HUDEP-2 (cell line): ENCODE data around the gene PMF1.
"Not testable (repeated sequence)": the region's sequence is repeated elsewhere in the genome, so short reads cannot be mapped to it uniquely, and the experiment has no call there.

Experiments used
- DNase-seq, 76 experiments: peaks; one replicate each; lab custom pipeline; 2025; ENCODE audit not compliant: unreplicated experiment in 76 of 76; lab: John Stamatoyannopoulos, UW

The PMF1 gene

DNA sequence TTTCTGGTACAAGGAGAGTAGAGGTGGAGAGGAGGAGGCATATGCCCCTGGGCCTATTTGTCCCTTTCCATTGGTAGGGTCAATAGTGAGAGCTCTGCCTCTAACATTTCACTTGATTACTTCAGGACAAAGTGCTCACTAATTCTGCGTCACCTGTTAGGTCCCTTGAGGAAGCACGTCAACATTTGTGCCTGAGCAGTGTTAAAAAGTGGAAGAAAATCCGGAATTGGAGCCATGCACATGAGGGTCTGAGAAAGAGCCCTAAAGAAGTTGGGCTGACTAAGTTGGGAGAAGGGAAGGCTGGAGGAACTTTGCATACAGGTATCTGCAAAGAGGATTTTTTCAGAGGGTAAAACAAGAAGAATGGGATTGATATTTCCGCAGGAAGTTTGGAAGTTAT, 17.0 kb upstream of the PMF1 start:
- DNase-seq = no peak

DNA sequence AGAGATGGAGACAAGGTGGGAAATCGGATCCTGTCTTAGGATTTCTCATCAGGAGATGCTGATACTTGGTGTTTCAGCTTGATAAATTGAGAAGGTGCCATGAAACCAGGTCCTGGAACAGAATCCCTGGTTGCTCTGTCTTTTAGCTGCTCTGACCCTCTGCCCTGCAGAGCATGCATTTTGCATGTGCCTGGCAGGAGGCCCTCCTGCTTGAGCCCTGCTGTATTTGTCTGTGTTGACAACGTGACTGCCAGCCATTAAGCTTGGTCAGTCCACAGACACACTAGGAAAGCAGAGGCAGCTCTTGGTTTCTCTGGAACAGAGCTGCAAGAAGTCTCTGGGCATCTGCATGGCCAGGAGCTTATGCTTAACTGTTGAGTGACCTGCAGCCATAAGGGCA, 16.4 kb upstream of the PMF1 start:
- DNase-seq = no peak

DNA sequence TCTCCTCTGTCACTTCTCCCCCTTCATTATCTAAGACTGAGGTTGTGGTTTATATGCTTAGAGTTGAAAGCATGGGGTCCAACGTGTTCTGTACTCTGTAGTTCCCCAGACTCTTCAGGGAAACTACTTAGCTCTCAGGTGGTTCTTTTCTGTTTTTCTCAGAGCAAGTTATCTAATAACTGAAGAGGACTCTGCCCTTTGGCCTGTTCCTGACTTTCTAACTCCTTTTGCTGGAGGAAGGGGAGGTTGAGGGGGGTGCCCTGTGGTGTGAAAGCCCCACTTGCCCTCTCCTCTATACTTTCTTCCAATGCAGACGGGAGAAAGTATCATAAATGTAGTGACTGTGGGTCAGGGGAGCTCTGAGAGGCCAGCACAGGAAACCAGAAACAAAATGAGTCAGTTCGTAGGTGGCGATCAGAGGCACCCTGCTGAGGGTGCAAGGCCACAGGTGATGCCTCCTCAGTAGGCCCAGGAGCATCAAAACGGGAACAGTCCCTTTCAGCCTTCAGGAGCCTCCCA, 13.9 kb upstream of the PMF1 start:
- DNase-seq = no peak

DNA sequence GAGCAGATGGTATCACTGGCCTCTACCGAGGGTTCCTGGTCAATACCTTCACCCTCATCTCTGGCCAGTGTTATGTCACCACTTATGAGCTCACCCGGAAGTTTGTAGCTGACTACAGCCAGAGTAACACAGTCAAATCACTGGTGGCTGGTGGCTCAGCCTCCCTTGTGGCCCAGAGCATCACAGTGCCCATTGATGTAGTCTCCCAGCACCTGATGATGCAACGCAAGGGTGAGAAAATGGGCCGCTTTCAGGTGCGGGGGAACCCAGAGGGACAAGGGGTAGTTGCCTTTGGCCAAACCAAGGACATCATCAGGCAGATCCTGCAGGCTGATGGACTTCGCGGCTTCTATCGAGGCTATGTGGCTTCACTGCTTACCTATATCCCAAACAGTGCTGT, 12.8 kb upstream of the PMF1 start:
- no peak for DNase-seq

DNA sequence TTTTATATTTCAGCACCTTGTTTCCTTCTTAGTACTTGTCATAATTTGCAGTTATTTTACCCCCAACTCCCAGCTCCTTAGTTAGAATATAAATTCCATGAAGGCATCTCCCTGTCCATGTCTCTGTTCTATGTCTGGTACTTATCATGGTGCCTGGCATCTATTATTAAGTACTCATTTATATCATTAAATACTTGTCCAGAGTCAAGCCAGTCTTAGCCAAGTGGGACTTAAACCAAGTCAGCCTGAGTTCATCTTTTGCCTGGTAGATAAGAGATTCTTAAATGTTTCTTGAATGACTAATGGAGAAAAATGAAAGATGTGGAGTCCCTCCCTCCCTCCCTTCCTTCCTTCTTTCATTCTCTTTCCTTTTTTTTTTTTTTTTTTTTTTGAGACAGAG, 9.5 kb upstream of the PMF1 start:
- DNase-seq = no peak

DNA sequence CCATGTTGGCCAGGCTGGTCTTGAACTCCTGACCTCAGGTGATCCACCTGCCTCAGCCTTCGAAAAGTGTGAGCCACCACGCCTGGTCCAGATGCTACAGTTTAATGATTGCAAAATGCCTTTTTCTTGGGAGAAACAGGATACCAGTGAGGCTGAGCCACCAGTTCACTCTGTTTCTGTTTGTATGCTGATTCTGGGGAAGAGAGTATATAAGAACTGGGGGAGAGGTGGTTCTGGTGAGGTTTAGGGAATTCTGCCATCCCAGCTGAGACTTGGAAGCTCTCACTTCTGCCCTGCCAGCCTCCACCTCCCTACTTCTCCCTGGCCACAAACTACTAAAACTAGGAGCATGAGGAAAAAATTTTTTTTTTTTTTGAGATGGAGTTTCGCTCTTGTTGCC, 8.1 kb upstream of the PMF1 start:
- no peak for DNase-seq

DNA sequence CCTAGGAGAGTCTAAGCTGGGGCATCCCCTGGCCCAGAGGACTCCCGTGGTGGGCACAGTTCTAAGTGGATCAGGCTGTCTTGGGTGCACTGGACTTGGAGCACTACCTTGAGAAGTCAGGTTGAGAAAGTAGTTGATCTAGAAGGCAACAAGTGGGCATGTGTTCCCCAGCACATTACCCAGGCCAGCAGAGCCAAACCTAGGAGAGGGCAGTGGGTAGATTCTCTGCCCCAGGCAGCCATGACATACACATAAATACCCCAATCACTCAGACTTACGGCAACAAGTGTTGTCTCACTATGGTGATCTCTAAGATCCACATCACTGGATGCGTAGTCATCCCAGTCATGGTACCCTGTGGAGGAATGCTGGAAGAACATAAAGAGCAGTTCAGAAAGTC, 1.6 kb upstream of the PMF1 start:
- no peak for DNase-seq

DNA sequence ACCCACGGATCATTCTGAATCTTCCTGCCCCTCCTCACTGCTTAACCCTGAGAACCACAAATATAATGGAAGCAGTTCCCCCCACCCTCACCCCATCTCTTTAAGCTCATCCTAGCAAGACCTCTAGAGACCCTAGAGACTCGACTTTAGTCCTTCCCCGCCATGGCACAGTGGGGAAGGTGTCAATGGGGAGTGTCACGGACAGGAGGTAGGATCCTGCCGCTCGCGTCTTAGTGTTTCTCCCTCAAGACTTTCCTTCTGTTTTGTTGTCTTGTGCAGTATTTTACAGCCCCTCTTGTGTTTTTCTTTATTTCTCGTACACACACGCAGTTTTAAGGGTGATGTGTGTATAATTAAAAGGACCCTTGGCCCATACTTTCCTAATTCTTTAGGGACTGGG, 677 bp upstream of the PMF1 start:
- DNase-seq = no peak

DNA sequence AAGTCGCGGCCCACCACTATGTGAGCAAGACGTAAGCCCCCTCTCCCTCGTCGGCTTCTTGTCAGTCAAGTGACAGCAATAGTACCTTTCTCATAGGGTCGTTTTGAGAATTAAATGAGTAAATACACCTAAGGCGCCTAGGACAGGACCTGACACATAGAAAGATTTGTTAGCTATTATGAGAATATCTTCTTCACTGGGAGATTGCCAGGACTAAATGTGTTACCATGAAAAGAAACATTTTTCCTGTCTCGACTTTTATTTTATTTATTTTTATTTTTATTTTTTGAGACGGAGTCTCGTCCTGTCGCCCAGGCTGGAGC, 798 bp downstream of the PMF1 start:
- no peak for DNase-seq

DNA sequence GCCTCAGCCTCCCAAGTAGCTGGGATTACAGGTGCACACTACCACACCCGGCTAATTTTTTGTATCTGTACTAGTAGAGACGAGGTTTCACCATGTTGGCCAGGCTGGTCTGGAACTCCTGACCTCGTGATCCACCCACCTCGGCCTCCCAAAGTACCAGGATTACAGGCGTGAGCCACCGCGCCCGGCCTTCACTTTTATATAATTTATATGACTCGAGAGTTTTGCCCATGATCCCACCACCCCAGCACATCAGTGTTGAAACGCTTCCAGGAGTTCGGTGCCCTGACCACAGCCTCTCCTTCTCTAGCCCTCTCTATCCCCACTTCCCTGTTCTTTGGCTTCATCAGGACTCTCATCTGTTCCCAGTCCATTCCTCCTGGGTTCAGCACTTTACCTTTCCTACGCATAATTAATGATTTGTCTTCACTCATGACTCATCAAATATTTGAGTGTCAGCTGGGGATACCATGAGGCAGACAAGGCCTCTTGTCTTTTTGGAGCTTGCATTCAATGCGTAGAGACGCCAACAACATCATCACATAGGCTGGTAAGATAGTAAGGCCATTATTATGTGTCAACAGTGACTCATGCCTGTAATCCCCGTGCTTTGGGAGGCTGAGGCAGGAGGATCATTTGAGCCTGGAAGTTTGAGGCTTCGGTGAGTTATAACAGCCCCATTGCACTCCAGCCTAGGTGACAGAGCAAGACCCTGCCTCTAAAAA, 1.4 kb downstream of the PMF1 start:
- DNase-seq = peak in 1 of 76 experiments; percentile 18

DNA sequence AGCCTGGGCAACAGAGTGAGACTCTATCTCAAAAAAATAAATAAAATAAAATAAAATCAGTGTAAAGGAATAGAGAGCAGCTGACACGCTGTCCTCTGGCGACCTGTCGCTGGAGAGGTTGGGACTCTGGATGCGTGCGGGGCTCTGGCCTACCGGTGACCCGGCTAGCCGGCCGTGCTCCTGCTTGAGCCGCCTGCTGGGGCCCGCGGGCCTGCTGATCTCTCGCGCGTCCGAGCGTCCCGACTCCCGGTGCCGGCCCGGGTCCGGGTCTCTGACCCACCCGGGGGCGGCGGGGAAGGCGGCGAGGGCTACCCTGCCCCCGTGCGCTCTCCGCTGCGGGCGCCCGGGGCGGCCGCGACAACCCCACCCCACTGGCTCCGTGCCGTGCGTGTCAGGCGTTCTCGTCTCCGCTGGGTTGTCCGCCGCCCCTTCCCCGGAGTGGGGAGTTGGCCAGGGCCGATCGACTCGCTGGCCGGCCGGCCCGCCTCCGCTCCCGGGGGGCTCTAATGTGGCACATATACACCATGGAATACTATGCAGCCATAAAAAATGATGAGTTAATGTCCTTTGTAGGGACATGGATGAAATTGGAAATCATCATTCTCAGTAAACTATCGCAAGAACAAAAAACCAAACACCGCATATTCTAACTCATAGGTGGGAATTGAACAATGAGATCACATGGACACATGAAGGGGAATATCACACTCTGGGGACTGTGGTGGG, 3.7 kb downstream of the PMF1 start:
- DNase-seq = not testable (repeated sequence)

DNA sequence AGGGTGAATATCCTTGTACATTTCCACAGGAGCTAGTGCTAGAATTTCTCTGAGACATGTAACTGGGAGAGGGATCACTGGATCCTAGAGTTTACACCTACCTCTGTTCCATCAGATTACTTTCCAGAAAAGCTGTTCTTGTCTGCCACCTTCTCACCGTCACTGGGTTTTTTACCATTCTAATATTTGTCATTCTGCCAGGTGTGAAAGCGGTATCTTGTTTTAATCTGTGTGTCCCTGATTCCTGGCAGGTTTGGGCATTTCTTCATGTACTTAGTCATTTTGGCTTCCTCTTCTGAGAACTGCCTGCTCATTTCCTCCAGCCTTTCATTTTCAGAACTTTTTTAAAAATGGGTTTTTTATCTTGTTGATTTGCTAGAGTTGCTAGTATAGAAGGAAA, 5.1 kb downstream of the PMF1 start:
- DNase-seq = peak in 12 of 76 experiments; percentile 3 to 43 (median 14)

DNA sequence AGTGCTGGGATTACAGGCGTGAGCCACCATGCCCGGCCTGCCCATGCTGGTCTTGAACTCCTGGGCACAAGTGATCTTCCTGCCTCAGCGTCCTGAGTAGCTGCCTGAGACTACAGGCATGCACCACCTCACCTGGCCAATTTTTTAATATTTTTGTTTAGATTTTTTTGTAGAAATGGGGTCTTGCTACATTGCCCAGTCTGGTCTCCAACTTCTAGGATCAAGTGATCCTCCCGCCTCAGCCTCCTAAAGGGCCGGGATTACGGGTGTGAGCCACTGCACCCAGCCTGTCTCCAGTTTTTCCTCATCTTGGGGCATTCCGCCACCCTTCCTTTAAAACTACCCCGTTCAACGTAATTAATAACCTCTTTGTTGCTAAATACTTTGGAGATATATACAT, 7.4 kb downstream of the PMF1 start:
- no peak for DNase-seq

DNA sequence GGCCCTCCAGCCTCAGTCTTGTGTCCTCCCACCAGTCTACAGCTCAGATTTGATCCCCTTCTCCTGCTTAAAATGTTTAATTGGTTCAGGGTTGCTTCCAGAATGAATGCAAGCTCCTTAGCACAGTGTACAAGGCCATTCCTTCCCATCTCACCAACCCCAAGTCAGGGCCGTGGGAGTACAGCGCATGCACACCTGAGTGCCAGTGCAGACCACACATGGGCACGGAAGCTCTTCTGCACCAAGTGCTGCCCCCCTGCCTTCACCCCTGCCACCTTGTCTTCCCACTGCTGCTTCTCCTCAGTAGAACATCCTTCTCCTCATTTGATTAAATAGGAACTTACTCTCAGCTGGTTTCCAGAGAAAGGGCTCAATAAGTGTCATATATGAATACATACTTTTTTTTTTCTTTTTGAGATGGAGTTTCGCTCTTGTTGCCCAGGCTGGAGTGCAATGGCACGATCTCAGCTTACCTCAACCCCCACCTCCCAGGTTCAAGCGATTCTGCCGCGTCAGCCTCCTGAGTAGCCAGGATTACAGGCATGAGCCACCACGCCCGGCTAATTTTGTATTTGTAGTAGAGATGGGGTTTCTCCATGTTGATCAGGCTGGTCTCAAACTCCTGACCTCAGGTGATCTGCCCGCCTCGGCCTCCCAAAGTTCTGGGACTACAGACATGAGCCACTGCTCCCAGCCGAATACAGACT, 9.3 kb downstream of the PMF1 start:
- no peak for DNase-seq

DNA sequence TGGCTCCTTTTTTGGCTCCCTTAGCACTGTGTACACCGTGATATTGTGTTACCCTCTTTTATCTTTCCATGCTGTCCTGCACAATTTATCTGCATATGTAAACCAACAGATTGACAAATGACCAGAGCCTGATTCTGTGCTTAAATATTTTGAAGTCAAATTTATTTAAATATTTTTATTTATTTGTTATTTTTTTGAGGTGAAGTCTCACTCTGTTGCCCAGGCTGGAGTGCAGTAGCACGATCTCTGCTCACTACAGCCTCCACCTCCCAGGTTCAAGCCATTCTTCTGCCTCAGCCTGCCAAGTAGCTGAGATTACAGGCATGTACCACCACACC, 12.8 kb downstream of the PMF1 start:
- DNase-seq = no peak

DNA sequence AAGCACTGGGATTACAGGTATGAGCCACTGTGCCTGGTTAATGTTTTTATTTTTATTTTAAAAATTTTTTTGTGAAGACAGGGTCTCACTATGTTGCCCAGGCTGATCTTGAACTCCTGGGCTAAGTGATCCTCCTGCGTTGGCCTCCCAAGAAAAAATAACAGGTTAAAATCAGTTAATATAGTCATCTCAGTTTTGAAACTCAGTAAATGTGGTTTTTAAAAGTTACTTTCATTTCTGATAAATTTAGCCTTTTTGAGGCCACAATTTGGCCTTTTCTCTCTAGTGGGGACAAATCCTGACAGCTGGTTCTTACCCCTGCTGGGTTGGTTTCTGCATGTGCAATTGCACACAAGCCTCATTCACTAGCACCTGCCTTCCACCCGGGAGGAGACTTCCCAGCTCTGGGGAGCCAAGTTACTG, 13.3 kb downstream of the PMF1 start:
- no peak for DNase-seq

DNA sequence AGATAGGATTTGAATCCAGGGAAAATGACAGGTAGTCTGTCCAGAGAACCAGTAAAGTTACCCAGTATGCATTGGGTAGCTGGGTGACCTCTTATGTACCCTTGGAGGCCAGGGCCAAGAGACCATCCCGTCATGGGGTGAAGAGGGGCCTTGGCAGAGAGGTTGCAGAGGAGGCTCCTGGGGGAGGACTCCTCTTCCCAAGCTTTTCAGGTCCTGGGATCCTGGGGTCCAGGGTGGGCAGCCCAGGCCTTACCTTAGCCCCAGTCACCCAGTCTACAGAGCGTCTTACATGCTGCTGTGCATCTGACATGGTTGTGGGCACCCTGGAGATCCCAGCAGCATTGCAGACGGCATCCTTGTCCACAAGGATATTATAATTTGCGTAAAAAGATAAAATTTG, 14.0 kb downstream of the PMF1 start:
- DNase-seq = no peak

DNA sequence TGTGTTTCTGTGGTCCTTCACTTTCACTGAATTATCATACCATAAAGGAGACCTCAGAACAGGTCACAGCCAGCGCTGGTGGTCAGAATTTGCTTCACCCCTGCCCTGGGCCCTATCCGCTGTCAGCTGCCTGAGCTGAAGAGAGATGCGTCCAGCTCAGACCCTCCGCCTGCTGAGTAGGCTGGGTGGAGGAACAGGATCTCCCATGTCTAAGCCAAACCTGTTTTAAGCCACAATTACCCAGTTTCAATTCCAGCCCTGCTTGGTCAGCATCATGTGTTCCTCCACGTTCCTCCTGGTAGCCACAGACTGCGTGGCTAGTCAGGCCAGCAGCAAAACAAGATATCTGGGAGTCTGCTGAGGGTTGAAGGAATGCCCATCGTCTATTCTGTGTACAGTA, 15.7 kb downstream of the PMF1 start:
- DNase-seq = no peak

DNA sequence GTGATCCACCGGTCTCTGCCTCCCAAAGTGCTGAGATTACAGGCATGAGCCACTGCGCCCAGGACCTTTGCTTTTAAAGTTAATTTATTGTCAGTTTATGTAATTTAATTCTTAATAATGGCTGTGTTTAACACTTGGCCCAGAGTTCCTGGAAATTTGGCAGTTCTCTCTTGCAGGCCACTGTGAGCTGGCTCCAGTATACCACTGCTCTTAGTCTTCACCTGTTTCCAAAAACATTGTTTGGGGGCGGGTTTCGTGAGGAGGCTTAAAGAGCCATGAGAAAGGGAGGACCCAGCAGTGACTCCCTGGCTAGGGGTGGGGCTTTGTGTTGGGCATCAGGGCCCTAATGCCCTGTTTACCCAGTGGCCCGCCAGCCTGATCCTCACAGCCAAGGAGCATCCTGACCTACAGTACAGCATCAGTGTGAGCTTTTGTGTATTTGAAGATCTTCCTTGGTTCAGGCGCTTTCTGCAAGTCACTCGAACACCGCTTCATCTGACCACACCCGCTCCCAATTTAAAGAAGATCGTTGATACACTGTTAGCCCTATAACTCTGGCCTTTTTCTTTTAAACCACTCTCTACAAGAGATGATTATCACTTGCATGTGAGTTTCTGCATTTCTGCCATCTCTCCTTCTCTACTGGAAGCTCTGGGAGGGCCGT, 17.1 kb downstream of the PMF1 start:
- DNase-seq = peak in 5 of 76 experiments; percentile 14 to 28 (median 23)

DNA sequence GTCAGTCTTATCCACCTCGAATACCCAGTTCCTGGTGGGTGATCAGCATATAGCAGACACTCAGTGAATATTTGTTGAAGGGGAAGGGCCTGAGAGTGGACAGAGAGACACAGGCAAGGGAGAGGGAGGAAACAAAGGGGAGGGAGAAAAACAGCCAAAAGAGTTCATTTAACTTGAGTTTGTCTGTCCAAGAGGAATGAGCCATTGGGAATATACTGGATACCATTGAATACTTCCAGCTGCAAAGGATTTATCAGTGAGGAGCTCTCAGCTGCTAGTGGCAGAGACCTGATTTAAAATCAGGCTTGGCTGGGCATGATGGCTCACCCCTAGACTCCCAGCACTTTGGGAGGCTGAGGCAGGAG, 17.6 kb downstream of the PMF1 start:
- no peak for DNase-seq

DNA sequence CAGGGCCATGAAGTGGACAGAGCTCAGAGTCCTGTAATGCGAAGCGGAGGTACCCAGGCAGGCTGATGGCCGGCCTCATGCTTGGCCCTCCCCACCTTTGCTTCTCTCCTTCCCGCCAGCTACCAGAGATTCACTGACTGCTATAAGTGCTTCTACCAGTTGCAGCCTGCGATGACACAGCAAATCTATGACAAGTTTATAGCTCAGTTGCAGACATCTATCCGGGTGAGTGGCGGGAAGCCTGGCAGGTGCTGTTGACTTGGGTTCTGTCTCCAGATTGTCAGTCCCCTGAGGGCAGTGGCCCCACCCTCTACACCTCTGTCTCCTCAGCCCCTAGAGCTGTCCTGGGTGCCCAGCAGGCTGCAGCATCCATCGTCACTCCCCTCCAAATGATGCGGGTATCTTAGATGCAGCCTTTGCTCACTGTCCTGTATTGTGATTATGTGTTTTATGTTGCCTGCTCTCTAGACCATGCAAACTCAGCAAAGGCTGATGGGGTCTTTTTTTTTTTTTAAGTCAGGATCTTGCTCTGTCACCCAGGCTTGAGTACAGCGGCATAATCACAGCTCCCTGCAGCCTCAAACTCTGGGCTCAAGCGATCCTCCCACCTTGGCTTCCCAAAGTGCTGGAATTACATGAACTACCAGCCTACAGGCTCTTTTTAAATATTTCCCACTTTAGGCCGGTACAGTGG, 19.5 kb downstream of the PMF1 start:
- DNase-seq = no peak
